HepG2 (cell line): ENCODE results near the gene HNRNPAB. TPM values are rescaled to one million over a fixed set of nuclear protein-coding genes. Genes with fewer than 3 reads are reported as not detected.

Experiments used
- ATAC-seq: fragments of 200-7000 bp; cut with Tn5 transposase; 3 replicates; pipeline ENCODE4 v1.9.1; 2020; ENCODE audit warnings: mild to moderate bottlenecking, moderate library complexity
- BruUV-seq: library from RNA; stranded (reverse); fragments of 400-500 nt; replicated peaks from 2 replicates; lab custom pipeline; 2021; lab: Mats Ljungman, UMichigan
- CTCF ChIA-PET: fragments of 300-600 bp; formaldehyde crosslinking; extraction: SDS; loops from one replicate; lab custom pipeline; 2021; ENCODE audit warnings: low total read pairs, inconsistent platforms, low intra/inter-chr PET ratio; lab: Yijun Ruan, JAX
- POLR2A ChIA-PET: fragments of 350-600 bp; sonication (Branson Sonifier 250); formaldehyde crosslinking; loops from one replicate; lab custom pipeline; 2020; ENCODE audit warnings: antibody characterized with exemption, inconsistent platforms; lab: Yijun Ruan, JAX
- DNase-seq: peaks from one replicate; pipeline ENCODE4 v3.0.0-alpha.2; 2015; ENCODE audit warnings: low spot score
- FAIRE-seq: peaks from 3 replicates; lab custom pipeline; 2011; peaks lifted over from hg19 to GRCh38; lab: Jason Lieb, UNC
- H2AFZ ChIP-seq: one replicate; pipeline ENCODE4 v1.6.1; 2011; ENCODE audit warnings: low read length, inconsistent platforms
- H3K27ac ChIP-seq: fragments of 300-600 bp; 3 replicates; pipeline ENCODE4 v1.8.0; 2011; ENCODE audit warnings: mixed run types, mild to moderate bottlenecking, mixed read lengths, low read length, inconsistent platforms; ENCODE audit not compliant: insufficient read depth; ENCODE audit errors: extremely low read length
- H3K27me3 ChIP-seq, 2 experiments: fragments of 200-600 bp in 1 of 2; 2 replicates in 1 of 2; 3 replicates in 1 of 2; pipeline versions ENCODE4 v1.6.0 to v1.8.0; 2011; ENCODE audit warnings: low read length in 2 of 2, mild to moderate bottlenecking in 2 of 2, moderate library complexity in 2 of 2, inconsistent platforms in 1 of 2; ENCODE audit not compliant: insufficient read depth in 2 of 2, control insufficient read depth in 1 of 2
- H3K36me3 ChIP-seq, 2 experiments: fragments of 200-600 bp in 1 of 2; replicated peaks in 1 of 2; 2 replicates in 1 of 2; 3 replicates in 1 of 2; pipeline versions ENCODE4 v1.5.1 to v1.8.0; 2011; ENCODE audit warnings: low read length in 2 of 2, inconsistent platforms in 1 of 2; ENCODE audit not compliant: insufficient read depth in 2 of 2, control insufficient read depth in 1 of 2
- H3K4me1 ChIP-seq: 2 replicates; pipeline ENCODE4 v1.5.1; 2012; ENCODE audit warnings: low read length, inconsistent platforms; ENCODE audit not compliant: insufficient read depth
- H3K4me2 ChIP-seq: 2 replicates; pipeline ENCODE4 v1.6.0; 2011; ENCODE audit warnings: low read depth, low read length, inconsistent platforms
- H3K4me3 ChIP-seq, 3 experiments: fragments of 200-600 bp in 1 of 3; sonication (generic), shearing (Covaris generic) in 1 of 3; replicated peaks in 1 of 3; 2 replicates each; pipeline ENCODE4 v1.5.1; 2011 to 2016; ENCODE audit warnings: low read length in 3 of 3, inconsistent platforms in 2 of 3, low read depth in 2 of 3, mild to moderate bottlenecking in 2 of 3, control low read depth in 1 of 3, mixed read lengths in 1 of 3; ENCODE audit not compliant: insufficient read depth in 1 of 3
- H3K79me2 ChIP-seq: one replicate; pipeline ENCODE4 v1.6.1; 2011; ENCODE audit warnings: low read length, inconsistent platforms; ENCODE audit not compliant: insufficient read depth
- H3K9ac ChIP-seq: 2 replicates; pipeline ENCODE4 v1.6.0; 2011; ENCODE audit warnings: mild to moderate bottlenecking, low read depth, low read length, inconsistent platforms; ENCODE audit not compliant: insufficient read depth
- H3K9me3 ChIP-seq: 2 replicates; pipeline ENCODE4 v1.5.1; 2012; ENCODE audit warnings: mild to moderate bottlenecking, low read length
- H4K20me1 ChIP-seq: 2 replicates; pipeline ENCODE4 v1.6.0; 2011; ENCODE audit warnings: inconsistent platforms, mild to moderate bottlenecking, low read length, moderate library complexity; ENCODE audit not compliant: insufficient read depth
- ATF7-NPFF ChIP-seq: sonication (generic); formaldehyde crosslinking; IDR thresholded peaks from 2 replicates; pipeline ENCODE4 v1.8.1; 2023; ENCODE audit warnings: mild to moderate bottlenecking, low read depth, missing genetic modification reagents, moderate library complexity
- DNMT3B ChIP-seq: conservative IDR thresholded peaks from 2 replicates; pipeline ENCODE4 v1.6.1; 2016; ENCODE audit warnings: missing biosample characterization, control low read depth
- DPF2 ChIP-seq: sonication (generic); formaldehyde crosslinking; IDR thresholded peaks from 2 replicates; pipeline ENCODE4 v1.4.0; 2020; ENCODE audit warnings: mild to moderate bottlenecking, low read depth, missing genetic modification reagents, borderline replicate concordance
- FOSL1 ChIP-seq: sonication (generic); formaldehyde crosslinking; IDR thresholded peaks from 2 replicates; pipeline ENCODE4 v1.9.0; 2021; ENCODE audit warnings: missing genetic modification reagents, borderline replicate concordance
- GTF2F1 ChIP-seq: fragments of 150-350 bp; IDR thresholded peaks from 2 replicates; pipeline ENCODE4 v1.6.1; 2014; ENCODE audit warnings: low read length
- ZBTB21 ChIP-seq: sonication (generic); formaldehyde crosslinking; IDR thresholded peaks from 2 replicates; pipeline ENCODE4 v1.4.0; 2020; ENCODE audit warnings: missing genetic modification reagents
- ZNF749 ChIP-seq: sonication (generic); formaldehyde crosslinking; IDR thresholded peaks from 2 replicates; pipeline ENCODE4 v1.8.0; 2022; ENCODE audit warnings: mild to moderate bottlenecking, missing genetic modification reagents, moderate library complexity, borderline replicate concordance
- WGBS: methylation state at CpG from one replicate; pipeline ENCODE4 v1.1.6; 2017; ENCODE audit warnings: low lambda C conversion rate; 5-methylcytosine and 5-hydroxymethylcytosine counted together
- in situ Hi-C: cut with HindIII; loops from 2 replicates; pipeline ENCODE4 v1.10.0; 2017; ENCODE audit warnings: low pct_unique_long_range_greater_than_20kb; ENCODE audit not compliant: extremely low pct_ligation_motif_present
- intact Hi-C: fragments of 100-400 bp; cut with micrococcal nuclease; formaldehyde crosslinking; loops from one replicate; pipeline ENCODE4 v1.10.0; 2022; ENCODE audit not compliant: unreplicated experiment
- polyA plus RNA-seq, 8 experiments: library from polyadenylated mRNA; depleted of rRNA in 3 of 8; stranded (reverse) in 7 of 8; unstranded in 1 of 8; fragments of >200 nt; fragmentation: Illumina TruSeq in 4 of 8; extraction: Trizol in 4 of 8; gene quantifications; 2 replicates each; pipeline versions ENCODE4 v1.2.1 to v1.2.3, GENCODE V29; 2011 to 2016; ENCODE audit warnings: low read depth in 4 of 8, missing spikeins in 1 of 8, mixed read lengths in 1 of 8; ENCODE audit not compliant: insufficient read depth in 1 of 8
- total RNA-seq, 5 experiments: library from RNA; depleted of rRNA; stranded (reverse); fragments of >200 nt; fragmentation: Illumina TruSeq; extraction: Trizol; gene quantifications; 2 replicates each; pipeline ENCODE4 v1.2.3, GENCODE V29; 2016; ENCODE audit warnings: low read depth in 1 of 5
- TF ChIP-seq, protein P1 (sequence below): sonication (generic); formaldehyde crosslinking; IDR thresholded peaks from 2 replicates; pipeline ENCODE4 v1.5.0; 2020; ENCODE audit warnings: mild to moderate bottlenecking, missing genetic modification reagents, moderate library complexity
- TF ChIP-seq, protein P2 (sequence below): sonication (generic); formaldehyde crosslinking; IDR thresholded peaks from 2 replicates; pipeline ENCODE4 v1.5.0; 2020; ENCODE audit warnings: missing genetic modification reagents
- TF ChIP-seq, protein P3 (sequence below): sonication (generic); formaldehyde crosslinking; IDR thresholded peaks from 2 replicates; pipeline ENCODE4 v1.4.0; 2020; ENCODE audit warnings: missing genetic modification reagents
- TF ChIP-seq, protein P4 (sequence below), 2 experiments: sonication (generic) in 1 of 2; formaldehyde crosslinking in 1 of 2; IDR thresholded peaks; 2 replicates each; pipeline versions ENCODE4 v1.4.0 to v1.6.1; 2018 to 2020; ENCODE audit warnings: missing genetic modification reagents in 2 of 2, borderline replicate concordance in 1 of 2, low read depth in 1 of 2, mild to moderate bottlenecking in 1 of 2, missing biosample characterization in 1 of 2

Gene HNRNPAB
- total and polyA plus RNA-seq, 2 of the 13 experiments (the other 11 are each of a cell fraction or from before 2014, with no cell fraction given), result 62.6 to 111 TPM

DNA sequence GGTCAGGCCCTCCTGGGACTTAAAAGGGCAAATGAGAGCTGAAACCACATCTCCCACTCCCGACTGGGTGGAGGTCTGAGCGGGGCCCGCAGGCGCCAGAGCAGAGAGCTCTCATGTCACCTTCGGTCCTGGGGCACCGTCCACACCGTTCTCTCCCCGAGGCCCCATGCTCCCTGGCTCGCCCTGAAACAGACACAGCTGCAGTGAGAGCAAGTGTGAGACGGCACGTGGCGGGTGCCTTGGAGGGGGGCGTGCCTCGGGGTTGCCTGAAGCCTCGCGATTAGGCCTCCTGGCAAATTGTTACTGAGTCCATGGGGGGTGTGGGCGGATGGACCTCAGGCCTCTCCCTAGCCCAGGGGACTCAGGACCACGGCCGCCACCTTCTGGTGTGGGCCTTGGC is 52.4 kb downstream of the HNRNPAB start:
- in situ Hi-C loops (no loop called here), intact Hi-C loops (no loop called here)
- no peak for DNase-seq
- H3K27me3 ChIP-seq, result peaks cover 1 to 6% of the 10 kb centered on the region in 2 experiments; a peak in 2 of 5 replicates
- no peak overlapping the region for H3K4me2 ChIP-seq
- H2AFZ ChIP-seq, result no peak overlapping the region
- no TSS peak for BruUV-seq
- ChIA-PET POLR2A (no interaction called here), CTCF (no interaction called here)
- 7% methylated on average over 3 of the region's 19 CpGs for WGBS
- H3K36me3 ChIP-seq, result no peaks in the 10 kb centered on the region
- no peak overlapping the region for H3K27ac ChIP-seq
- TF ChIP-seq, protein P1, sequence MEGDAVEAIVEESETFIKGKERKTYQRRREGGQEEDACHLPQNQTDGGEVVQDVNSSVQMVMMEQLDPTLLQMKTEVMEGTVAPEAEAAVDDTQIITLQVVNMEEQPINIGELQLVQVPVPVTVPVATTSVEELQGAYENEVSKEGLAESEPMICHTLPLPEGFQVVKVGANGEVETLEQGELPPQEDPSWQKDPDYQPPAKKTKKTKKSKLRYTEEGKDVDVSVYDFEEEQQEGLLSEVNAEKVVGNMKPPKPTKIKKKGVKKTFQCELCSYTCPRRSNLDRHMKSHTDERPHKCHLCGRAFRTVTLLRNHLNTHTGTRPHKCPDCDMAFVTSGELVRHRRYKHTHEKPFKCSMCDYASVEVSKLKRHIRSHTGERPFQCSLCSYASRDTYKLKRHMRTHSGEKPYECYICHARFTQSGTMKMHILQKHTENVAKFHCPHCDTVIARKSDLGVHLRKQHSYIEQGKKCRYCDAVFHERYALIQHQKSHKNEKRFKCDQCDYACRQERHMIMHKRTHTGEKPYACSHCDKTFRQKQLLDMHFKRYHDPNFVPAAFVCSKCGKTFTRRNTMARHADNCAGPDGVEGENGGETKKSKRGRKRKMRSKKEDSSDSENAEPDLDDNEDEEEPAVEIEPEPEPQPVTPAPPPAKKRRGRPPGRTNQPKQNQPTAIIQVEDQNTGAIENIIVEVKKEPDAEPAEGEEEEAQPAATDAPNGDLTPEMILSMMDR, result peak; percentile 26; the same call in 1 of the 2 replicates
- TF ChIP-seq, protein P2, sequence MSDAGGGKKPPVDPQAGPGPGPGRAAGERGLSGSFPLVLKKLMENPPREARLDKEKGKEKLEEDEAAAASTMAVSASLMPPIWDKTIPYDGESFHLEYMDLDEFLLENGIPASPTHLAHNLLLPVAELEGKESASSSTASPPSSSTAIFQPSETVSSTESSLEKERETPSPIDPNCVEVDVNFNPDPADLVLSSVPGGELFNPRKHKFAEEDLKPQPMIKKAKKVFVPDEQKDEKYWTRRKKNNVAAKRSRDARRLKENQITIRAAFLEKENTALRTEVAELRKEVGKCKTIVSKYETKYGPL (CRISPR knock-in tag), result no peak
- no peak overlapping the region for H3K4me3 ChIP-seq
- H3K9me3 ChIP-seq, result no peaks in the 10 kb centered on the region
- no peaks in the 10 kb centered on the region for H3K79me2 ChIP-seq
- H4K20me1 ChIP-seq, result no peaks in the 10 kb centered on the region
- peak; percentile 37 for ATAC-seq
- no peaks in the 10 kb centered on the region for H3K4me1 ChIP-seq
- H3K9ac ChIP-seq, result no peak overlapping the region
- no peak for FAIRE-seq

DNA sequence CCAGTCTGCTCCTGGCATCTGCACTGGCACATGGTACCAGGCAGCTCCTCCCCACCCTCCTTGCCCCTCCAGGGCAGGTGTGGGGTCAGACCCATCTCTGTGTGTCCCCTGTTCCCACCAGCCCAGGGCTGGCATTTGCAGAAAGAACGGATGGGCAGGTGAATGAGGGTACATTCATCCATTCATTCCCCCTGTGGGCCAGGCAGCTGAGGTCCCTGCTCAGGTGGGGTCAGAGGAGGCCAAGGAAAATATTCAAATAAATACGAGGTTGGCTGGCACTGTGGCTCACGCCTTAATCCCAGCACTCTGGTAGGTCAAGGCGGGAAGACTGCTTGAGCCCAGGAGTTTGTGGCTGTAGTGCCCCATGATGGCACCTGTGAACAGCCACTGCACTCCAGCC is 53.3 kb downstream of the HNRNPAB start:
- no peaks in the 10 kb centered on the region for H4K20me1 ChIP-seq
- FAIRE-seq (no peak), ATAC-seq (no peak), DNase-seq (no peak)
- no peaks in the 10 kb centered on the region for H3K4me1 ChIP-seq
- no peak overlapping the region for H3K9ac ChIP-seq
- in situ Hi-C loops (no loop called here), intact Hi-C loops (no loop called here)
- H3K79me2 ChIP-seq, result no peaks in the 10 kb centered on the region
- H3K9me3 ChIP-seq, result no peaks in the 10 kb centered on the region
- H3K4me2 ChIP-seq, result no peak overlapping the region
- no TSS peak for BruUV-seq
- no peak overlapping the region for H3K27ac ChIP-seq
- no peak overlapping the region for H3K4me3 ChIP-seq
- H3K36me3 ChIP-seq, result no peaks in the 10 kb centered on the region
- no peak overlapping the region for H2AFZ ChIP-seq
- CTCF ChIA-PET, result no interaction called here
- H3K27me3 ChIP-seq, result peaks cover 2 to 3% of the 10 kb centered on the region in 2 experiments; a peak in 2 of 5 replicates
- POLR2A ChIA-PET, result no interaction called here
- WGBS, result 19% methylated on average over 4 of the region's 4 CpGs
- TF ChIP-seq ZNF749 (CRISPR knock-in tag) (no peak), ATF7-NPFF (CRISPR knock-in tag) (no peak), DPF2 (CRISPR knock-in tag) (no peak), ZBTB21 (CRISPR knock-in tag) (no peak), GTF2F1 (no peak), DNMT3B (CRISPR knock-in tag) (no peak), FOSL1 (CRISPR knock-in tag) (no peak)
- TF ChIP-seq, protein P3, sequence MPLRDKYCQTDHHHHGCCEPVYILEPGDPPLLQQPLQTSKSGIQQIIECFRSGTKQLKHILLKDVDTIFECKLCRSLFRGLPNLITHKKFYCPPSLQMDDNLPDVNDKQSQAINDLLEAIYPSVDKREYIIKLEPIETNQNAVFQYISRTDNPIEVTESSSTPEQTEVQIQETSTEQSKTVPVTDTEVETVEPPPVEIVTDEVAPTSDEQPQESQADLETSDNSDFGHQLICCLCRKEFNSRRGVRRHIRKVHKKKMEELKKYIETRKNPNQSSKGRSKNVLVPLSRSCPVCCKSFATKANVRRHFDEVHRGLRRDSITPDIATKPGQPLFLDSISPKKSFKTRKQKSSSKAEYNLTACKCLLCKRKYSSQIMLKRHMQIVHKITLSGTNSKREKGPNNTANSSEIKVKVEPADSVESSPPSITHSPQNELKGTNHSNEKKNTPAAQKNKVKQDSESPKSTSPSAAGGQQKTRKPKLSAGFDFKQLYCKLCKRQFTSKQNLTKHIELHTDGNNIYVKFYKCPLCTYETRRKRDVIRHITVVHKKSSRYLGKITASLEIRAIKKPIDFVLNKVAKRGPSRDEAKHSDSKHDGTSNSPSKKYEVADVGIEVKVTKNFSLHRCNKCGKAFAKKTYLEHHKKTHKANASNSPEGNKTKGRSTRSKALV (CRISPR knock-in tag), result no peak
- TF ChIP-seq, protein P4, sequence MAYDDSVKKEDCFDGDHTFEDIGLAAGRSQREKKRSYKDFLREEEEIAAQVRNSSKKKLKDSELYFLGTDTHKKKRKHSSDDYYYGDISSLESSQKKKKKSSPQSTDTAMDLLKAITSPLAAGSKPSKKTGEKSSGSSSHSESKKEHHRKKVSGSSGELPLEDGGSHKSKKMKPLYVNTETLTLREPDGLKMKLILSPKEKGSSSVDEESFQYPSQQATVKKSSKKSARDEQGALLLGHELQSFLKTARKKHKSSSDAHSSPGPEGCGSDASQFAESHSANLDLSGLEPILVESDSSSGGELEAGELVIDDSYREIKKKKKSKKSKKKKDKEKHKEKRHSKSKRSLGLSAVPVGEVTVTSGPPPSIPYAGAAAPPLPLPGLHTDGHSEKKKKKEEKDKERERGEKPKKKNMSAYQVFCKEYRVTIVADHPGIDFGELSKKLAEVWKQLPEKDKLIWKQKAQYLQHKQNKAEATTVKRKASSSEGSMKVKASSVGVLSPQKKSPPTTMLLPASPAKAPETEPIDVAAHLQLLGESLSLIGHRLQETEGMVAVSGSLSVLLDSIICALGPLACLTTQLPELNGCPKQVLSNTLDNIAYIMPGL (CRISPR knock-in tag; IDR thresholded peaks at IDR 0.05; ENCODE audit: borderline replicate concordance in 1 of 2, low read depth in 1 of 2), result no peak
